Peyer's patch (tissue), 4 donors: ENCODE results near the gene ZNF845. TPM values are rescaled to one million over a fixed set of nuclear protein-coding genes. Genes with fewer than 3 reads are reported as not detected.
A peak's percentile ranks its signal among the peaks of the same experiment; 100 is the strongest.
"Not testable (repeated sequence)": the region's sequence is repeated elsewhere in the genome, so short reads cannot be mapped to it uniquely, and the experiment has no call there.

Source experiments
- DNase-seq, 3 donors: peaks; one replicate each; pipeline ENCODE4 v3.0.0-alpha.2; 2017 to 2019
- H3K27ac ChIP-seq, 4 donors: fragments of 200-600 bp; sonication (generic); one replicate each; pipeline ENCODE4 v1.5.1; 2016 to 2019
- H3K27me3 ChIP-seq, 2 donors: fragments of 200-600 bp; sonication (generic); one replicate each; pipeline ENCODE4 v1.5.1; 2019
- H3K36me3 ChIP-seq, 3 donors: fragments of 200-600 bp; sonication (generic); one replicate each; pipeline ENCODE4 v1.5.1; 2016 to 2019
- H3K4me1 ChIP-seq, 4 donors: fragments of 200-600 bp; sonication (generic); one replicate each; pipeline ENCODE4 v1.5.1; 2016 to 2019
- H3K4me3 ChIP-seq, 4 donors: fragments of 200-600 bp; sonication (generic); 1 replicate in 3 of 4; 2 replicates in 1 of 4; pipeline ENCODE4 v1.5.1; 2016 to 2019; ENCODE audit warnings: mild to moderate bottlenecking in 1 of 4
- H3K9me3 ChIP-seq, 4 donors: fragments of 200-600 bp; sonication (generic); one replicate each; pipeline ENCODE4 v1.5.1; 2016 to 2019; ENCODE audit warnings: mild to moderate bottlenecking in 1 of 4
- POLR2A ChIP-seq, 2 donors: fragments of 450-650 bp; IDR thresholded peaks; one replicate each; pipeline ENCODE4 v1.5.1; 2017; ENCODE audit warnings: antibody characterized with exemption in 2 of 2, mild to moderate bottlenecking in 2 of 2, moderate library complexity in 2 of 2
- total RNA-seq, 4 donors: library from RNA; depleted of rRNA; stranded (reverse); fragments of >200 nt; gene quantifications; one replicate each; pipeline ENCODE4 v1.1.0, GENCODE V29; 2016
- TF ChIP-seq, protein P1 (sequence below), 6 experiments: fragments of 450-650 bp in 4 of 6; fragments of 200-600 bp in 2 of 6; sonication (generic) in 1 of 6; IDR thresholded peaks; one replicate each; pipeline ENCODE4 v1.5.1; 2017 to 2019; ENCODE audit warnings: antibody characterized with exemption in 6 of 6, mild to moderate bottlenecking in 3 of 6, moderate library complexity in 1 of 6

The ZNF845 gene
- 1 to 10 TPM; 6.6 to 7.4 (median 6.9) TPM for total RNA-seq

DNA sequence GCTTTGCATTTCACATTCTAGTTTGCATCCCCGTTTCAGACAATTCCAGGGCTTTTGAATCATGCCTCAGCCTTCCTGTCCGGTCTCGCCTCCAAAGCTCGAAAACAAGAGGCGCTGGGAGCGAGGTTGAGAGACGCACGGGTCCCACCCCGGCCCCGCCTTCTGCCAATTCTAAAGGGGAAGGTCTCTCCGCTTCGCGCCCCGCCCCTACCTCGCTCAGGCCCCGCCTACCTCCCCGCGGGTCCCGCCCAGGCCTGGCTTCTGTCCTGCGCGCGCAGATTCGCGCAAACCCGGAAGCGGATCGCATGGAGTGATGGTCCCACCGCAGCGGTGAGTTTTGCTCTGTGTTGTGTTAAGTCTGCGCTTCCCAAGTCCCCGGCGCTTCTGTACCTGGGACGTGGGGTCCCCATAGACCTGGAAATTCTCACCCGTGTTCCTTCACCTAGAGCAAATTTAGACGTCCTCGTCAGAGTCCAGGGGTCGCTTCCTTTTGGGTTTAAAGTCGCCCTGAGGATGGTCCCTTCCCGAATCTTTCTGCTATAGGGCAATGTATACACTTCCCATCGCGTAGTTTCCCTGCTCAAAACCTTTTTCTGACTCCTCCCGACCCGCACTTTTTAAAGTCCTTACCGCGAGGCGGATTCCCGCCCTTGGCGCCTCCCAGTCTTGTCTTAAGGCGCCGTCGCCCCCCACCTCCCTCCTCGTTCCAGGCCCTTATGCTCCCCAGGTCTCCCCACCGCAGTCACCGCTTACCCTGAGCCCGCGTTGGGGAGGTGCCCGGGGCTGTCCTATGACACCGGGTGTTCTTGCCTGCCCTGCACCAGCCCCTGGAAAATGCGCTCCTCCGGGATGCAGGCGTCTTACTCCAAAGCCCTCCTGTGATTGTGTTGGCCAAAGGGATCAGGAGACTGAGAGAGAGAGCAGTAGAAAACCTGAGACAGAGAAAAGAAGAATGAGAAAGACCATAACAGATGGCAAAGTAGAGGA, at the start of gene ZNF845:
TSS of gene ZNF845 (plus strand) at position 287 of the 987 bp plus-strand sequence. CDS start 7,559 bp downstream, outside the sequence.
- peak; percentile 95 to 98 (median 97) for DNase-seq
- Histone ChIP-seq H3K9me3 (peaks cover 0 to 6% (median 1%) of the 10 kb centered on the region in 4 donors), H3K4me3 (peak within 1 kb of the TSS; percentile 58 to 70 (median 66)), H3K36me3 (peaks cover 0 to 10% (median 0%) of the 10 kb centered on the region in 3 donors), H3K27me3 (no peaks in the 10 kb centered on the region), H3K27ac (peak within 1 kb of the TSS; percentile 58 to 70 (median 63)), H3K4me1 (no peaks in the 10 kb centered on the region)
- TF ChIP-seq, protein P1, sequence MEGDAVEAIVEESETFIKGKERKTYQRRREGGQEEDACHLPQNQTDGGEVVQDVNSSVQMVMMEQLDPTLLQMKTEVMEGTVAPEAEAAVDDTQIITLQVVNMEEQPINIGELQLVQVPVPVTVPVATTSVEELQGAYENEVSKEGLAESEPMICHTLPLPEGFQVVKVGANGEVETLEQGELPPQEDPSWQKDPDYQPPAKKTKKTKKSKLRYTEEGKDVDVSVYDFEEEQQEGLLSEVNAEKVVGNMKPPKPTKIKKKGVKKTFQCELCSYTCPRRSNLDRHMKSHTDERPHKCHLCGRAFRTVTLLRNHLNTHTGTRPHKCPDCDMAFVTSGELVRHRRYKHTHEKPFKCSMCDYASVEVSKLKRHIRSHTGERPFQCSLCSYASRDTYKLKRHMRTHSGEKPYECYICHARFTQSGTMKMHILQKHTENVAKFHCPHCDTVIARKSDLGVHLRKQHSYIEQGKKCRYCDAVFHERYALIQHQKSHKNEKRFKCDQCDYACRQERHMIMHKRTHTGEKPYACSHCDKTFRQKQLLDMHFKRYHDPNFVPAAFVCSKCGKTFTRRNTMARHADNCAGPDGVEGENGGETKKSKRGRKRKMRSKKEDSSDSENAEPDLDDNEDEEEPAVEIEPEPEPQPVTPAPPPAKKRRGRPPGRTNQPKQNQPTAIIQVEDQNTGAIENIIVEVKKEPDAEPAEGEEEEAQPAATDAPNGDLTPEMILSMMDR (IDR thresholded peaks at IDR 0.05): no peak
- peak; percentile 56 to 59 for TF ChIP-seq POLR2A (IDR thresholded peaks at IDR 0.05)

DNA sequence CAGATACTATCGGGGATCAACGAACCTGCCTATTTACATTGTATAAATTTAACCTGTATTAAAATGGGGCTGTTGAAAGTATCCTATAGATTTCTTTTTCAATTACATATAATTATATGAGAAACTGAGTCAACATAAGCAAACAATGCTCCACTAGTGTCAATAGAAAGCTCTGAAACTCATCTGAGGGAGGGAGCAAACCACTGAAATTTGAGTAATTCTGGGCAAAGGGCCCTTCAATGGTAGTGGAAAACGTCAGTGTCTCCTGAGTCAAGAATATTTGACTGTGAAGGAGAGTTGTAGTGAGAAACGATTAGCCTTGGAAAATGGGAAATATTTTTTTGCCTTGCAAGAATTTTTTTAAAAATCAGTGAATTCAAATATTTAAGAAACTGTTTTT, 48.5 kb upstream of the ZNF845 start:
- DNase-seq: no peak

DNA sequence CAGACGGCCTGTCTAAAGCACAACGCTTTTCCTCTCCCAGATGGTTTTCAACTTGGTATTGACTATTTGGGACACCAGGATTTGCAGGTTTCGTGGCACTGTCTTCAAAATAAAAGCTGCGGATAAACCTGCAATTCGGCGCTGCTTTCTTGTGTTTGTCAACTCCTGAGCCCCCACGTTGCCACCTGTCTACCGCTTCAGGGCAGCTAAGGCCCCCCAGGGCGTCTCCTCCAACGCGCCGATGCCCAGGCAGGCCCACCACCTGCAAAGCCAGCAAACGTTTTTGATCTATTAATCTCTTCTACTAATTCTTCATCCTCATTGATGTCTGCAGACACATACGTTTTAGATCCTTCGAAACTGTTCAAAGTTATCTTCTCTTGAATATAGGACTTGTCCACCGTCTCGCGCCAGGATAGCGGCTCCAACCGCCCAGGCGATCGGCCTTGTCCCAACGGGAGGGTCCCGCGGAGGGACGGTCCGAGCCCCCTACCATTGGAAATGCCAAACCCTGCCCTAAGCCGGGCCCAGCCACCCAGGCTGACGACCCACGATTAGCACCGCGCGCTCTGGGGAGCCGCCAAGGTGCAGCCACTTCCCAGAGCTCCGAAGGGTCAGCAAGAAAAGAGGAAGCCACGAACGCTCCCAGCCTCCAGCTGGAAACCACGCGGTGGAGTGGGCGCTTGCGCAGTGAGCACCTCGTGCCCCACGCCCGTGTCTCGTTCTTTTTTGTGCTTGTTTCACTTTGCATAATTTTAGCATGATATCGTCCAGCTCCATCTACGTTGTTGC, 42.6 kb upstream of the ZNF845 start:
- TF ChIP-seq, protein P1 (IDR thresholded peaks at IDR 0.05): no peak
- no peak for TF ChIP-seq POLR2A (IDR thresholded peaks at IDR 0.05)
- H3K27me3 ChIP-seq: no peaks in the 10 kb centered on the region
- H3K27ac ChIP-seq: no peak overlapping the region
- H3K9me3 ChIP-seq: peaks cover 0 to 32% (median 5%) of the 10 kb centered on the region in 4 donors
- no peaks in the 10 kb centered on the region for H3K36me3 ChIP-seq
- no peak overlapping the region for H3K4me3 ChIP-seq
- no peak for DNase-seq
- no peaks in the 10 kb centered on the region for H3K4me1 ChIP-seq

More for the DNA sequence above, 48.5 kb upstream of the ZNF845 start:
- Histone ChIP-seq H3K27ac (no peak overlapping the region), H3K4me3 (no peak overlapping the region), H3K9me3 (no peaks in the 10 kb centered on the region), H3K36me3 (no peaks in the 10 kb centered on the region), H3K27me3 (no peaks in the 10 kb centered on the region), H3K4me1 (no peaks in the 10 kb centered on the region)
- no peak for TF ChIP-seq POLR2A (IDR thresholded peaks at IDR 0.05)
- TF ChIP-seq, protein P1 (IDR thresholded peaks at IDR 0.05): no peak

DNA sequence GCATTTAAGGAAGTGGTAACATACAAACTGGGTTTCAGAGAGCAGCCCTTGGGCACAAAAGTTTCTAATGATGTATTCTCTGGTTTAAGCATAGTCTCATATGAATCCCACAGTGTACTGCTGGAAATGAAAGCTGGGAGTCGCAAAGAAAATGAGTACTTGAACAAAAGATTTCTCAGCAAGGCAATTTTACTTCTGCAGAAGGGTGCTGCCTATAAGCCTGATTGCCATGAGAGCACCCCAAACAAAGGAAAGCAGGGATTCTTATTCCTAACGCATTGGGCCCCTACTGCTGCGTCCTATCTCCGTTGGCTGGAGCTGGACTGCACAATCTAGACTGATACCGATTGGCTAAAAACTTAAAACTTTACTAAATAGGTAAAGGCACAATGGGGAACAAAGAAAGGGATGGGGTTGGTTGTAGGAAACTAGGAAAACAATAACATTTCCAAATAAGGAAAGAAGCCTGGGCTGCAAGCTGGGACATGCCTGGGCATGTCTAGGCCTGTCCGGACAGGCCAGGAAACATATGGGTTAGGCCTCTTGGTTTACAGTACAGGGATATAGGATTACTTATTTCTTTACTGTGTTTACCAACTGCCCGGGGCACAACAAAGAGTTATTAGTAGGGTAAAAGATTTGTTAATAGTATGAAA, 38.6 kb upstream of the ZNF845 start:
- Histone ChIP-seq H3K4me3 (no peak overlapping the region), H3K4me1 (no peaks in the 10 kb centered on the region), H3K27ac (no peak overlapping the region), H3K9me3 (peaks cover 0 to 32% (median 5%) of the 10 kb centered on the region in 4 donors), H3K27me3 (no peaks in the 10 kb centered on the region), H3K36me3 (no peaks in the 10 kb centered on the region)
- TF ChIP-seq, protein P1 (IDR thresholded peaks at IDR 0.05): no peak
- no peak for TF ChIP-seq POLR2A (IDR thresholded peaks at IDR 0.05)
- no peak for DNase-seq

DNA sequence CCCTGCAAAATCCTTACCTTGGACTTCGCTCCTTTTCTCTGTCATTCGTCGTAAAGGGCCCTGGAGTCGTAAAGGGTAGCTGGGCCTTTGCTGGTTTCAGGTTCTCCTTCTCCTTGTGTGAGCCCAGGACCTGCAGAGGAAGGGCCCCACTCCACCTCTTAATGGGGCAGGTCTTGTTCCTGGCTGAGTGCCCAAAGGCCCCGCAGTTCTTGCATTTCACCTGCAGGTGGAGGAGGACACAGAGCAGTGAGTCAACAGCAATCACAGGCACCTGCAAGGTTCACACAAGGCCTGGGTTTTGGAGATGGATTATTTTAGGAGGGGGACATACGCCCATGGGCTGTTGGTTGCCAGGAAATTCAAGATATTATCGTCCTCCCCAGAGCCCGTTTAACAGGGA, 32.2 kb upstream of the ZNF845 start:
- H3K27ac ChIP-seq, H3K4me3 ChIP-seq, H3K36me3 ChIP-seq, DNase-seq, H3K9me3 ChIP-seq, H3K4me1 ChIP-seq, H3K27me3 ChIP-seq: not testable (repeated sequence)
